ENCODE data around the gene LRIG1.

LRIG1 gene

GRCh38 chr3:66441129-66441528 lies 59.7 kb downstream of the LRIG1 start:
- Histone ChIP-seq H3K9me3 (replicated peaks in 1 of 11) (no peaks in the 10 kb centered on the region), H3K27ac (peak overlapping the region in 8 of 11 experiments; percentile 42 to 62 (median 52); a peak in 14 of 22 replicates), H3K36me3 (peaks cover 0 to 65% (median 11%) of the 10 kb centered on the region in 11 experiments; a peak in 11 of 22 replicates), H3K4me2 (peak overlapping the region; percentile 57 to 91 (median 82)), H3K4me1 (peaks cover 53 to 100% (median 99%) of the 10 kb centered on the region in 10 experiments), H3K9ac (peak overlapping the region in 9 of 11 experiments; percentile 20 to 62 (median 46); a peak in 16 of 22 replicates), H3K4me3 (peak overlapping the region in 2 of 10 experiments; percentile 13 to 15; a peak in 3 of 20 replicates), H4K20me1 (peaks cover 0 to 93% (median 21%) of the 10 kb centered on the region in 11 experiments; a peak in 12 of 22 replicates), H3K27me3 (no peaks in the 10 kb centered on the region)
- no peak for TF ChIP-seq Cebpa-rat (IDR thresholded peaks at IDR 0.05)

- H3K27ac ChIP-seq = peak overlapping the region in 9 of 11 experiments; percentile 5 to 62 (median 48); a peak in 16 of 22 replicates
These were observed 61.0 kb downstream of the LRIG1 start for GRCh38 chr3:66439666-66440344.

GRCh38 chr3:66438046-66438445 lies 62.8 kb downstream of the LRIG1 start:
- H3K4me1 ChIP-seq = peaks cover 51 to 100% (median 100%) of the 10 kb centered on the region in 10 experiments
- peaks cover 0 to 52% (median 0%) of the 10 kb centered on the region in 11 experiments; a peak in 8 of 22 replicates for H3K36me3 ChIP-seq
- TF ChIP-seq Cebpa-rat (IDR thresholded peaks at IDR 0.05) = no peak

More at GRCh38 chr3:66439666-66440344, 61.0 kb downstream of the LRIG1 start:
- Histone ChIP-seq H3K4me3 (peak overlapping the region in 1 of 10 experiments; percentile 15; a peak in 1 of 20 replicates), H4K20me1 (peaks cover 0 to 92% (median 27%) of the 10 kb centered on the region in 11 experiments; a peak in 13 of 22 replicates), H3K4me2 (peak overlapping the region; percentile 57 to 91 (median 82)), H3K27me3 (no peaks in the 10 kb centered on the region), H3K36me3 (peaks cover 0 to 63% (median 5%) of the 10 kb centered on the region in 11 experiments; a peak in 12 of 22 replicates), H3K9ac (peak overlapping the region in 8 of 11 experiments; percentile 21 to 62 (median 50); a peak in 15 of 22 replicates), H3K9me3 (replicated peaks in 1 of 11) (no peaks in the 10 kb centered on the region), H3K4me1 (peaks cover 54 to 100% (median 99%) of the 10 kb centered on the region in 10 experiments)
- TF ChIP-seq Cebpa-rat (IDR thresholded peaks at IDR 0.05) = no peak

GRCh38 chr3:66437341-66437929 lies 63.4 kb downstream of the LRIG1 start:
- Histone ChIP-seq H3K36me3 (peaks cover 0 to 53% (median 3%) of the 10 kb centered on the region in 11 experiments; a peak in 12 of 22 replicates), H3K9me3 (replicated peaks in 1 of 11) (no peaks in the 10 kb centered on the region), H3K27ac (no peak overlapping the region), H3K4me3 (no peak overlapping the region), H3K4me2 (peak overlapping the region in 9 of 11 experiments; percentile 35 to 91 (median 81); a peak in 18 of 22 replicates), H3K9ac (peak overlapping the region in 2 of 11 experiments; percentile 3 to 40; a peak in 1 of 22 replicates), H4K20me1 (peaks cover 0 to 97% (median 37%) of the 10 kb centered on the region in 11 experiments; a peak in 16 of 22 replicates), H3K4me1 (peaks cover 51 to 100% (median 100%) of the 10 kb centered on the region in 10 experiments), H3K27me3 (no peaks in the 10 kb centered on the region)
- TF ChIP-seq Cebpa-rat (IDR thresholded peaks at IDR 0.05) = no peak

More at GRCh38 chr3:66438046-66438445, 62.8 kb downstream of the LRIG1 start:
- H3K9me3 ChIP-seq (replicated peaks in 1 of 11) = no peaks in the 10 kb centered on the region
- no peak overlapping the region for H3K9ac ChIP-seq
- no peaks in the 10 kb centered on the region for H3K27me3 ChIP-seq
- peaks cover 0 to 96% (median 31%) of the 10 kb centered on the region in 11 experiments; a peak in 16 of 22 replicates for H4K20me1 ChIP-seq
- no peak overlapping the region for H3K4me3 ChIP-seq
- H3K4me2 ChIP-seq = peak overlapping the region in 8 of 11 experiments; percentile 67 to 91 (median 82); a peak in 16 of 22 replicates
- no peak overlapping the region for H3K27ac ChIP-seq

GRCh38 chr3:66435989-66436388 lies 64.8 kb downstream of the LRIG1 start:
- no peak overlapping the region for H3K4me3 ChIP-seq
- H3K9me3 ChIP-seq (replicated peaks in 1 of 11) = peaks cover 0 to 8% (median 0%) of the 10 kb centered on the region in 11 experiments; a peak in 2 of 22 replicates
- peaks cover 51 to 100% (median 100%) of the 10 kb centered on the region in 10 experiments for H3K4me1 ChIP-seq
- peaks cover 0 to 89% (median 37%) of the 10 kb centered on the region in 11 experiments; a peak in 16 of 22 replicates for H4K20me1 ChIP-seq
- peak overlapping the region in 1 of 11 experiments; percentile 11; a peak in 1 of 22 replicates for H3K27ac ChIP-seq
- peaks cover 0 to 58% (median 16%) of the 10 kb centered on the region in 11 experiments; a peak in 14 of 22 replicates for H3K36me3 ChIP-seq
- no peak for TF ChIP-seq Cebpa-rat (IDR thresholded peaks at IDR 0.05)
- H3K9ac ChIP-seq = peak overlapping the region in 2 of 11 experiments; percentile 4 to 40; a peak in 1 of 22 replicates
- H3K27me3 ChIP-seq = no peaks in the 10 kb centered on the region
- H3K4me2 ChIP-seq = peak overlapping the region in 9 of 11 experiments; percentile 35 to 91 (median 81); a peak in 19 of 22 replicates

- Histone ChIP-seq H3K27ac (peak overlapping the region in 2 of 11 experiments; percentile 65 to 67; a peak in 2 of 22 replicates), H3K4me3 (no peak overlapping the region), H3K4me2 (peak overlapping the region in 7 of 11 experiments; percentile 79 to 91 (median 82); a peak in 14 of 22 replicates), H3K4me1 (peaks cover 40 to 100% (median 98%) of the 10 kb centered on the region in 10 experiments), H3K27me3 (no peaks in the 10 kb centered on the region), H3K36me3 (peaks cover 0 to 69% (median 25%) of the 10 kb centered on the region in 11 experiments; a peak in 15 of 22 replicates), H4K20me1 (peaks cover 0 to 80% (median 37%) of the 10 kb centered on the region in 11 experiments; a peak in 16 of 22 replicates), H3K9ac (no peak overlapping the region), H3K9me3 (replicated peaks in 1 of 11) (peaks cover 0 to 15% (median 0%) of the 10 kb centered on the region in 11 experiments; a peak in 3 of 22 replicates)
- TF ChIP-seq Cebpa-rat (IDR thresholded peaks at IDR 0.05) = no peak
These were observed 66.1 kb downstream of the LRIG1 start for GRCh38 chr3:66434726-66435125.

- Histone ChIP-seq H3K9me3 (replicated peaks in 1 of 11) (peaks cover 0 to 15% (median 0%) of the 10 kb centered on the region in 11 experiments; a peak in 3 of 22 replicates), H4K20me1 (peaks cover 0 to 80% (median 37%) of the 10 kb centered on the region in 11 experiments; a peak in 16 of 22 replicates), H3K27ac (peak overlapping the region in 8 of 11 experiments; percentile 47 to 67 (median 58); a peak in 16 of 22 replicates), H3K36me3 (peaks cover 0 to 72% (median 25%) of the 10 kb centered on the region in 11 experiments; a peak in 15 of 22 replicates), H3K4me1 (peaks cover 46 to 100% (median 98%) of the 10 kb centered on the region in 10 experiments), H3K27me3 (no peaks in the 10 kb centered on the region), H3K9ac (peak overlapping the region in 9 of 11 experiments; percentile 9 to 67 (median 38); a peak in 11 of 22 replicates), H3K4me2 (peak overlapping the region; percentile 65 to 91 (median 81)), H3K4me3 (peak overlapping the region in 3 of 10 experiments; percentile 11 to 40 (median 13); a peak in 3 of 20 replicates)
- peak in 1 of 11 experiments; percentile 40; a peak in 1 of 22 replicates for TF ChIP-seq Cebpa-rat (IDR thresholded peaks at IDR 0.05)
These were observed 67.4 kb downstream of the LRIG1 start for GRCh38 chr3:66433522-66433782.
